HEK293T (cell line): ENCODE data around the gene KCTD20.

Experiments
- CTCF ChIA-PET: fragments of 350-600 bp; formaldehyde crosslinking; extraction: SDS; loops from one replicate; lab custom pipeline; 2021; ENCODE audit warnings: antibody characterized with exemption, inconsistent platforms; lab: Yijun Ruan, JAX
- POLR2A ChIA-PET: fragments of 350-600 bp; formaldehyde crosslinking; extraction: SDS; loops from one replicate; lab custom pipeline; 2020; ENCODE audit warnings: antibody characterized with exemption, inconsistent platforms; lab: Yijun Ruan, JAX
- DNase-seq: peaks from one replicate; pipeline ENCODE4 v3.0.0; 2012; ENCODE audit warnings: mixed read lengths; ENCODE audit errors: extremely low spot score
- ARNT ChIP-seq: fragments of 450-650 bp; IDR thresholded peaks from 2 replicates; pipeline ENCODE4 v1.6.1; 2017; ENCODE audit warnings: mild to moderate bottlenecking
- BHLHE40 ChIP-seq: fragments of 450-650 bp; IDR thresholded peaks from 2 replicates; pipeline ENCODE4 v1.6.1; 2016; ENCODE audit warnings: mild to moderate bottlenecking, moderate library complexity, borderline replicate concordance
- CTBP1 ChIP-seq: fragments of 450-650 bp; IDR thresholded peaks from 2 replicates; pipeline ENCODE4 v1.6.1; 2016; ENCODE audit warnings: borderline replicate concordance
- ELF4 ChIP-seq: fragments of 450-650 bp; IDR thresholded peaks from 2 replicates; pipeline ENCODE4 v1.6.1; 2017; ENCODE audit warnings: antibody characterized with exemption
- FOXA1 ChIP-seq: fragments of 450-650 bp; IDR thresholded peaks from 2 replicates; pipeline ENCODE4 v1.6.1; 2016; ENCODE audit warnings: mild to moderate bottlenecking
- FOXK2 ChIP-seq: fragments of 450-650 bp; IDR thresholded peaks from 2 replicates; pipeline ENCODE4 v1.6.1; 2016; ENCODE audit warnings: mild to moderate bottlenecking
- FOXM1 ChIP-seq: fragments of 450-650 bp; IDR thresholded peaks from 2 replicates; pipeline ENCODE4 v1.6.1; 2017; ENCODE audit warnings: mild to moderate bottlenecking, borderline replicate concordance
- HDGF ChIP-seq: fragments of 450-650 bp; IDR thresholded peaks from 2 replicates; pipeline ENCODE4 v1.6.1; 2017; ENCODE audit warnings: antibody characterized with exemption, borderline replicate concordance
- L3MBTL2 ChIP-seq: fragments of 450-650 bp; conservative IDR thresholded peaks from 2 replicates; pipeline ENCODE4 v1.6.1; 2016; ENCODE audit warnings: mild to moderate bottlenecking
- LEF1 ChIP-seq: fragments of 450-650 bp; IDR thresholded peaks from 2 replicates; pipeline ENCODE4 v1.6.1; 2017; ENCODE audit warnings: mild to moderate bottlenecking, borderline replicate concordance
- NFRKB ChIP-seq: fragments of 450-650 bp; IDR thresholded peaks from 2 replicates; pipeline ENCODE4 v1.6.1; 2016; ENCODE audit warnings: mild to moderate bottlenecking, moderate library complexity
- SP1 ChIP-seq: fragments of 450-650 bp; IDR thresholded peaks from 2 replicates; pipeline ENCODE4 v1.6.1; 2017
- SUZ12 ChIP-seq: fragments of 450-650 bp; IDR thresholded peaks from 2 replicates; pipeline ENCODE4 v1.6.1; 2016; ENCODE audit warnings: mild to moderate bottlenecking
- TARDBP ChIP-seq: fragments of 450-650 bp; IDR thresholded peaks from 2 replicates; pipeline ENCODE4 v1.6.1; 2016
- ZNF384 ChIP-seq: fragments of 450-650 bp; IDR thresholded peaks from 2 replicates; pipeline ENCODE4 v1.6.1; 2016
- TF ChIP-seq, protein P1 (sequence below): fragments of 450-650 bp; IDR thresholded peaks from 2 replicates; pipeline ENCODE4 v1.6.1; 2016

Gene KCTD20

DNA sequence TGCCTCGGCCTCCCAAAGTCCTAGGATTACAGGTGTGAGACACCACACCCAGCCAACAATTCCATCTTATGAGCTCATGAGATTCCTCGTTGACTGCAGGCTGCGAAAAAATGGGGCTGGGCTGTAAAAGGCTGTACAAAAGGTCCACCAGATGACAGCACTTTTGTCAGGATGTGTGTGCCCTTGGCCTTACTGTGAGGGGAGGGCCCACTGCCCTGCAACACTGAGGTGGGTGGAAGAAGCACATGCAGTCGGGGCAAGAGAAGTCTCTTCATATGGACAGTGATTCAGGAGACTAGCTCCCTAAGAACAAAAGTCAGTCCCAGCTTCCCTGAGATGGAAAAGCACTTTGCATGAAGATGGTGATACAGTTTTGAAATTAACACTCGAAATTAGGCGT is 50.5 kb downstream of the KCTD20 start:
- CTCF ChIA-PET, result no interaction called here
- no peak for DNase-seq
- TF ChIP-seq CTBP1 (no peak), ARNT (no peak), SP1 (no peak), HDGF (no peak), TARDBP (no peak), LEF1 (no peak), ZNF384 (no peak), L3MBTL2 (no peak), SUZ12 (no peak), FOXK2 (no peak), BHLHE40 (no peak), ELF4 (no peak)
- POLR2A ChIA-PET, result interaction anchor here (0.7 kb wide), 1 partner anchor 52 kb away, joined by 3 read pairs; no protein-coding TSS in a partner anchor

DNA sequence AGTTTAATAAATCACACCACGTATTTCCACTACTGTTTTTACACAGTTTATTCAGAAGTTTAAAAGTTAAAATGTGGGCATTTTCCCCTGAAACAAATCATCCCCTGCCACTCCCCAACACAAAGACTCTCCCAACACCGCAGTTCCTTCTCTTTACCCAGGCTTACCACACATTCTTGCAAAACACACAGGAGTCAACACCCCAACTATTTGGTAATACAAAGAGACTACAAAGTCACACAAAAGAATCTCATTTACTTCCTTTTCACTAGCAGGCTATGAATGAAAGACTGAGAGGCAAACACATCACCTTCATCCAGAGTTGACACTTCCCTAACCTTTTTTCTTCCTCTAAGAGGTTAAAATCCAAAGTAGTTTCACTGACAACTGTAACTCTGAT is 51.1 kb downstream of the KCTD20 start:
- ChIA-PET POLR2A (interaction anchor here (0.7 kb wide), 1 partner anchor 51 kb away, joined by 3 read pairs; no protein-coding TSS in a partner anchor), CTCF (no interaction called here)
- no peak for TF ChIP-seq ELF4
- no peak for TF ChIP-seq L3MBTL2
- TF ChIP-seq BHLHE40, result no peak
- TF ChIP-seq, protein P1, sequence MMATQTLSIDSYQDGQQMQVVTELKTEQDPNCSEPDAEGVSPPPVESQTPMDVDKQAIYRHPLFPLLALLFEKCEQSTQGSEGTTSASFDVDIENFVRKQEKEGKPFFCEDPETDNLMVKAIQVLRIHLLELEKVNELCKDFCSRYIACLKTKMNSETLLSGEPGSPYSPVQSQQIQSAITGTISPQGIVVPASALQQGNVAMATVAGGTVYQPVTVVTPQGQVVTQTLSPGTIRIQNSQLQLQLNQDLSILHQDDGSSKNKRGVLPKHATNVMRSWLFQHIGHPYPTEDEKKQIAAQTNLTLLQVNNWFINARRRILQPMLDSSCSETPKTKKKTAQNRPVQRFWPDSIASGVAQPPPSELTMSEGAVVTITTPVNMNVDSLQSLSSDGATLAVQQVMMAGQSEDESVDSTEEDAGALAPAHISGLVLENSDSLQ, result no peak
- TF ChIP-seq ZNF384, result no peak
- no peak for TF ChIP-seq FOXM1
- no peak for TF ChIP-seq NFRKB
- no peak for TF ChIP-seq CTBP1
- no peak for TF ChIP-seq SP1
- no peak for TF ChIP-seq LEF1
- no peak for DNase-seq

DNA sequence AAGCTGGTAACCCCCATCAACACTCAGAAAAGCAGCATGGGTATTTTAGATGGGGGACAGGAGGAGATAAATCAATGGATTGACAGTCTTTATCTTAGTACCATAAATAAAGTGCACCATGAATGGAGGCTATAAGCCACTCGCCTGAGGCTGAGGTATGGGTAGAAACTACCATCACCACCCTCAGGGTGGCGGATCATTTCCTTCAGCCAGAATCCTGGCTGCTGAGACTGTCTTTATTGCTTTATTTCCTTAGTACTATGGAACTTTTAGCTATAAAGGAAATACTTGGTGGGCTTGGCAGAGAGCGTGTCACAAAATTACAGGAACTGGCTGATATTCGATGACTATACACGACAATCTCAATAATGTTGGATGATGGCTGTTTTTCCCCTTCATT is 52.3 kb downstream of the KCTD20 start:
- ChIA-PET POLR2A (no interaction called here), CTCF (interaction anchor here (0.6 kb wide), 1 partner anchor 96 kb away, joined by 5 read pairs; no protein-coding TSS in a partner anchor)
- TF ChIP-seq FOXA1, result no peak
- TF ChIP-seq SP1, result no peak
- no peak for TF ChIP-seq L3MBTL2
- TF ChIP-seq TARDBP, result no peak
- DNase-seq, result no peak

DNA sequence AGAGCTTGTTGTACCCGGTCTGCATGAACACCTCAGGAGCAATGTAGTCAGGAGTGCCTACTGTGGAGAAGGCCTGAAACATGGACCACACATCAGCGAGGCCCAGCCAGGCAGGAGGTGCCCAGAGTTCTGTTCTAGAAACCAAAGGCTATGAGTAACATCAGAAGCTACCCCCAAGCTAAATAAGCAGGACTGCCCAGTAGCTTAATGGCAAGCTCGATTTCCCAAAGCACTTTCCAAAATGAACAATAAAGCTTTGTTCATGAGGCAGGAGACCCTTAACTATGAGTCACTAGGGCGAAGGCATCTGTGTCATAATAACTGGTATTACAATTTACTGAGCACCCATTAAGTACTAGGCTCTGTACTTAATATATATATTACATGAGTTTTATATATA is 57.1 kb downstream of the KCTD20 start:
- DNase-seq, result no peak
- TF ChIP-seq ARNT, result no peak
- TF ChIP-seq ELF4, result no peak
- TF ChIP-seq, protein P1, result no peak
- TF ChIP-seq SUZ12, result no peak
- no peak for TF ChIP-seq NFRKB
- no peak for TF ChIP-seq LEF1
- no peak for TF ChIP-seq ZNF384
- no peak for TF ChIP-seq FOXM1
- no peak for TF ChIP-seq FOXK2
- TF ChIP-seq SP1, result no peak
- no peak for TF ChIP-seq CTBP1
- no peak for TF ChIP-seq L3MBTL2
- TF ChIP-seq FOXA1, result no peak
- TF ChIP-seq BHLHE40, result no peak
- no peak for TF ChIP-seq TARDBP
- no peak for TF ChIP-seq HDGF
- ChIA-PET CTCF (interaction anchor here (1.7 kb wide), 1 partner anchor 159 kb away, joined by 4 read pairs; no protein-coding TSS in a partner anchor), POLR2A (no interaction called here)

DNA sequence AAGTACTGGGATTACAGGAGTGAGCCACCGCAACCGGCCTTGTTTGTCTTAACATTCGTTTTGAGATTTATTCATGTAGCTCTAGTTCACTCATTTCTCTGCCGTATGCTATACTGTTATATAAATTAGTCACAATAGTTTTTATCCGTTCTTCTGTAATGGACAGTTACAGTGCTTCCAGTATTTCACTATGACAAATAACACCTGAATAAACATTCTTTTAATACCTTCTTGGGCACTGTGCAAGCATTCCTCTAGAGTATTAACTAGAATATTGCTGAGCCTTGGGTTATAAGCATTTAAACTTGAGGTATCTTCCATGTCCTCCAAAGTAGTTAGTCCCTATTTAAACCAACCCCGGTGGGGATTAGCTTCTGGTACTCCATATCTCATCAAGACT is 58.9 kb downstream of the KCTD20 start:
- TF ChIP-seq HDGF (no peak), SUZ12 (no peak), LEF1 (no peak), L3MBTL2 (no peak), ARNT (no peak), FOXM1 (no peak), ELF4 (no peak), TARDBP (no peak), FOXA1 (no peak)
- ChIA-PET POLR2A (no interaction called here), CTCF (no interaction called here)
- no peak for DNase-seq

DNA sequence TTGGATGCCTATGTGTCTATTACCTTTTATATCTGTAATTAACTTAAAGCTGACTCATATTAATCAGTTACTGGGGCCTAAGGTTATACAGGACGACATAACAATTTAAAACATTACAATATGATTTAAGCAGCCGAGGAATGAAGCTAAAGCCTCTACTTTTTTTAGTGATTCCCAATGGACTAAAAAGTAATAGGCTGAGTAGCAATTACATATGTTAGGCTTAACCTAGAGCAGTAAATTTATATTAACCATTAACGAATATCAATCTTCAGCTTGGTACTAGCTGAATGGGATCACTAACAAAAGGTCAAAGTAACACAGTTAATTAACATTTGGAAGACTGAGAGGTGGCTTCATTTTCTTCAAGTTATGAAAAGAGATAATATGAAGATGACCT is 61.4 kb downstream of the KCTD20 start:
- ChIA-PET CTCF (no interaction called here), POLR2A (interaction anchor here (0.9 kb wide), 1 partner anchor 81 kb away, joined by 3 read pairs; no protein-coding TSS in a partner anchor)
- TF ChIP-seq TARDBP, result no peak
- TF ChIP-seq SUZ12, result no peak
- TF ChIP-seq HDGF, result no peak
- no peak for DNase-seq

DNA sequence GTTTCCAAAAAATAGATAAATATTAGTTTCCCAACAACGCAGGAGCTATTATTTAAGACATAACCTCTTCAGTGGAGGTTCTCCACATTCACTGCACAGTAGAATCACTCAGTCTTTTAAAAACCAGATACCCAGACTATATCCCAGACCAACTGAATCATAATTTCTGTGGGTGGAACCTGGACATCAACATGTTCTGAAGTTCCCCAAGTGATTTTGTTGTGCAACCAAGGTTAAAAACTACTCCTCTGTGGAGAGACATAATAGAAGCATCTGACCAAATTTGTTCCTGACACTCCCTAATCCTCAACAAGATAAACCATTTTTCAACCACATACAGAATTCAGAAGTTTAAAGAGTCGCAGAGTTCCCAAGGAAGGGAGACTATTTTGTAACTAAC is 62.2 kb downstream of the KCTD20 start:
- DNase-seq, result no peak
- ChIA-PET CTCF (no interaction called here), POLR2A (no interaction called here)
- TF ChIP-seq, protein P1, result no peak
- TF ChIP-seq TARDBP (no peak), ARNT (no peak), LEF1 (no peak), HDGF (no peak)
